HG02973 (cell line): ENCODE data around the gene BPIFB6.

Experiments used
- ATAC-seq: cut with Tn5 transposase; IDR thresholded peaks from one replicate; pipeline ENCODE4 v1.9.1; 2021; ENCODE audit warnings: moderate library complexity; ENCODE audit not compliant: unreplicated experiment

The BPIFB6 gene

DNA sequence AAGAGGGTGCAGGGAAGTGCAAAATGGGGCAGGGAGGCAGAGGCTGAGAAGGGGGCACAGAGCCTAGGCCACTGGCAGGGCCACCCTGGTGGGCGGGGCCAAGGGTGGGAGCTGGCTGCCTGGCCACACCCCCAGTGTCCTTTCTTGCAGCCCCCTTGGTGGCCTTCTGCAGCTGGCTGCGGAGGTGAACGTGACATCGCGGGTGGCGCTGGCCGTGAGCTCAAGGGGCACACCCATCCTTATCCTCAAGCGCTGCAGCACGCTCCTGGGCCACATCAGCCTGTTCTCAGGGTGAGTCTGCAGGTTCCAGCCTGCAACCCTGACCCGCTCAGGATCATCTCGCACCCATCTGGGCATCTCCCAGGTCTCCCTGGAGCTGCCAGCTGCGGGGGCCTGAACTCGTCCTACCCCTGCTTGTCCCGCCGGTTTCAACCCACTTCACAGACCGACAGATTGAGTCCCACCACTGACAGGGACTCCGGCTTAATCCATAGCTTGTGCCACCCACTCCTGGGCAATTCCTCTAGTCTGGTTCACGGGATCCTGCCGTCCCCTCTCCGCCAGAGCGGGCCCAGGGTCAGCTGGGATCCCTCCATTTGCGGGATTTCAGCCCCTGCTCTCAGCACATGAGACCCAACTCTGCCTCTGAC is 28.4 kb downstream of the BPIFB6 start:
- no peak for ATAC-seq

DNA sequence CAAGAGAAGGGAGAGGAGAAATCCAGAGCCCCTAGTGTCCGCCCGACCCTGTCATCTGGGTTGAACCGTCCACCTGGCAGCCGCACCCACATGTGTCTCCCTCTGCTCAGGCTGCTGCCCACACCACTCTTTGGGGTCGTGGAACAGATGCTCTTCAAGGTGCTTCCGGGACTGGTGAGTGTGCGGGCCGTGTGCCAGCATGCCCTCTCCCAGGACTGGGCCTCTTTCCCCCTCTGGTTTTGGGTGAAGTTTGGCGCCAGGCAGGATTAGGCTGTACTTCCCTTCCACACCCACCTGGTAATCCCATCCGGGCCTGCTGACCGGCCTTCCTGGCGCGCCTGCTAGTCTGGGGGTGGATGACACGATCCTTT is 30.2 kb downstream of the BPIFB6 start:
- ATAC-seq: no peak

DNA sequence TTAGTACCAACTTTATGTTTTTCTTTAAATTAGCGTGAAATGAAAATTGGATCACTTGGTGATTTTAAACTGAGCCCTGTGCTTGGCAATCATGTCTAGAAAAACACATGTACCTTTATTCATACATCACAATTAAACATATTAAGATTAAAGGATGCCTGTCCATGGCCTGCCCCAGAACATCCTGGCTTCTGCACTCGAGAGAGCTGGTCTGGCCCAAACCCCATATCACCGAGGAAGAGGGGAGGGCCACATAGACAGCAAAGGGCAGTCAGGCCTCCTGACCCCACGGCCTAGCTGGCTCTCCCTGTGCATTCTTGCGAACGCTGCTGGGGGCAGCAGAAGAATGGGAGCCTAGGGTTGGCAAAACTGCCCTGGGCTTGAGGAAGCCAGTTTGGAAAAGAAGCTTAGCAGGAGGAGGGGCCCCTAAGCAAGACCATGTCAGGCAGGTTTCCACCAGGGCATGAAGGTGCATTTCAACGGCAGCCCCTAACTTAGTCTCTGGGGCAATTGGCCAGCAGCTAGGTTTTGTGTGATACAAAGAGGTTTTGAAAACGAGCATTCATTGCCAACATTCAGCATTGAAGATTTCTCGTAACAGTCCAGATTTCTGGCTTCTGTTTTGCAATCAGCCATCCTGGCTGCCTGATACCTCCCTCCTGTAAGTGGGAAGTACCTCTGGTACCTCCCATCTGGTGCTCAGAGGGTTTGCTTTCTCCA is 30.8 kb downstream of the BPIFB6 start:
- no peak for ATAC-seq

DNA sequence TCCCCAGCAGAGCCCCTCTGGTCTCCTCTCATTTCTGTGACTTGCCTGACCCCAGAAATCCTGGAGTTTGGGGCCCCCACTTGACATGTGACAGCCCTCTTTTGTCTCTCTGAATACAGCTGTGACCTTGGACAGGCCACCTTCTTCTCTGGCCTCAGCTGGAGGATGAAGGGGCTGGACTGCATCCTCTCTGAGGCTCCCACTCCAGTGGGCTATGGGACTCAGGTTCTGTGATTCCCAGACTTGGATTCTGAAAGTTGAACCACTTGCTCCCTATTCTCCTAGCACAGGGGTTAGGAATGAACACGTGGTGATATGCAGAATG is 31.3 kb downstream of the BPIFB6 start:
- no peak for ATAC-seq

DNA sequence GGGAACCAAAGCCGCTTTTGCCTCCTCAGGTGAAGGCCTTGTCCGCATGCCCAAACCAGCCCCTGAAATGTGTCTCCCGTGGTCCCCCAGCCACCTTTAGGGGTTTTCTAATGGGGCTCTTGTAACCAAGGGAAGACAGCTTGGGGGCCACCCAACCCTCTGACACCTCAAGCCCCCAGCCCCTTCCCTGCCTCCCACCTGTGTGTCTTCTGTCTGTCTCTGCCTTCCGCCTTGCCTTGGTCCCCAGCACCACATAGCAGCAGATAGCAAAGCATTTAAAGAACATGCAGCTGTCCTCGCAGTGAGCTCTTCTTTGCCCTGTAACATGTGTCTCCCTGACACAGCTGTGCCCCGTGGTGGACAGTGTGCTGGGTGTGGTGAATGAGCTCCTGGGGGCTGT is 31.8 kb downstream of the BPIFB6 start:
- no peak for ATAC-seq

DNA sequence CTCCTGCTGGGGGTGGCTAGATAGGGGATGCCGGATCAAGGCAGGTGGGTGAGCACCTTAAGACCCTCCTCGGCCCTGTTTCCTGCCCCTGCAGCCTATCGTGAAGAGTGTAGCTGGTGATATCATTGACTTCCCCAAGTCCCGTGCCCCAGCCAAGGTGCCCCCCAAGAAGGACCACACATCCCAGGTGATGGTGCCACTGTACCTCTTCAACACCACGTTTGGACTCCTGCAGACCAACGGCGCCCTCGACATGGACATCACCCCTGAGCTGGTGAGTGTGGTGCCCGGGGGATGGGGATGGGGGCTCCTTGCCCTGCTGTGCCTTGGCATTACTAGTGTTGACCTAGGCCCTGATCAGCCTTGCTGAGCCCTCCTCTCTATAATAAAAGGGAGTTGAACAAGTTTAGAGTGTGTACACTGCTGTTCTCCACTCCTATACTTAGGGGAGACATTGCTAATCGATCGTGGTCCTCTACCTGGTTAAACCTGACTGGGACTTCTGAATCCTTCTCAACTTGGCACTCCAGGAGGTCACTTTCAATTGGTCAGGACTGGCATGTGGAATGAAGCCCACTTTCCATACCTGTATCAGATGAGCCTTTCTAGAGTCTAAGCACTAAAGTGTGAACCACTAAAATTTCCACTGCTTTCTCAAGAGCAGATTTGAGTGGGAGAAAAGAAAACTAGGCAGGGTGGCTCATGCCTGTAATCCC is 33.3 kb downstream of the BPIFB6 start:
- no peak for ATAC-seq

DNA sequence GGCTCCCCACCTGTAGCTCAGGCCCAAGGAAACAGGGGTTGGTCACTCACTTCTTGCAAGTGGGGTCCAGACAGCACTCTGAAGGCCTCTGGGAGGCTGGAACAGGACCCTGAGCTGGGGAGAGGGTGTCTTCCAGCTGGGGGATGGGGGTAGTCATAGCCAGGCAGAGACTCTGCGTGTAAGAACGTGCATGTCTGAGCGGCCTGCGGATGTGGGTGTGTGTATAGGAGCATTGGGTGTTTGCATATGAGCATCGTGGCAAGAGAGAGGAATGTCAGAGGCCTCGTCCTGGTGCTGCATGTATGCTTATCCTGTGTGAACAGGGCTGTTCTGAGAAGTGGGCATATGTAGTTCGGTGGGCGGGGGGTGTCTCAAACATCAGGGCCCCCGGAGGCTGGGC is 34.3 kb downstream of the BPIFB6 start:
- ATAC-seq: no peak

DNA sequence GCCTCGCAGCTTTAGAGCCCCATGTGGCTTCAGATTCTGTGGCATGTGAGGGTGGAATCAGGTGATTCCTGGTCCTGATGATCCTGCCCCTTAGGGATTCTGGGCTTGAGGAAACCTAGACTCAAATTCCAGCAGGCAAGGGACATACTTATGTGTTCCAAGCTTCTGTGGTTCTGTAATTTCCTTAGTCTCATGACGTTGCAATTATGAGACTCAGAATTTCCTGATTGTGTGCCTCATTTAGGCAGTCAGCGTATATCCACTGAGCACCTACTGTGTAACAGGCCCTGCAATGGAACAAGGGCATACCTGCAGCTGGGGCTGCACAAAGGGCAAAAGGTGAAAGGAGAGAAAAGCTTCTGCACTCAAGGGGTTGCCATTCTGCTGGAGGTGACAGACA is 36.4 kb downstream of the BPIFB6 start:
- ATAC-seq: no peak

DNA sequence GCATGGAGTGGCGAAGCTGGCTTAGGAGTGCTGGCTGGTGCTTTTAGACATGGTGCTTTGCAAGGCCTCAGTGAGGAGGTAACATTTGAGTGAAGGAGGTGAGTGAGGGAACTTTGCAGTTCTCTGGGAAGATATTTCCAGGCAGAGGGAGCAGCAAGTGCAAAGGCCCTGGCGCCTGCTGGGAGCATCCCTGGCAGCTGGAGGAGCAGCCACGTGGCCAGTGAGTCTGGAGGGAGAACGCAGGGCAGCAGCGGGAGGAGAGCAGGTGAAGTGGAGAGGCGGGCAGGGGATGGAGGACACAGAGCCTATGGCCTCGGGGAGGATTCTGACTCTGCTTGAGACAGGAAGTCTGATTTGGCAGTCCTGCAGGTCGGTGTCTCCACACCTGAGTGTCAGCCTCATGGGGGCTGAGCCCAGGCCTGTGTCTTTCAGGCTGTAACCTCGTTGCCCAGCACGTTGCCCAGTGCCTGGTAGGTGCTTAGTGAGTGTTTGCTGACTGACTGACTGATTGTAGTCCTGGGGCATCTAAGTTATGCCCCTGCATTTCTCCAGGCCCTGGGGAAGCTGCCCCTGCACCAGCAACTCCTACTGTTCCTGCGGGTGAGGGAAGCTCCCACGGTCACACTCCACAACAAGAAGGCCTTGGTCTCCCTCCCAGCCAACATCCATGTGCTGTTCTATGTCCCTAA is 36.9 kb downstream of the BPIFB6 start:
- ATAC-seq: no peak

DNA sequence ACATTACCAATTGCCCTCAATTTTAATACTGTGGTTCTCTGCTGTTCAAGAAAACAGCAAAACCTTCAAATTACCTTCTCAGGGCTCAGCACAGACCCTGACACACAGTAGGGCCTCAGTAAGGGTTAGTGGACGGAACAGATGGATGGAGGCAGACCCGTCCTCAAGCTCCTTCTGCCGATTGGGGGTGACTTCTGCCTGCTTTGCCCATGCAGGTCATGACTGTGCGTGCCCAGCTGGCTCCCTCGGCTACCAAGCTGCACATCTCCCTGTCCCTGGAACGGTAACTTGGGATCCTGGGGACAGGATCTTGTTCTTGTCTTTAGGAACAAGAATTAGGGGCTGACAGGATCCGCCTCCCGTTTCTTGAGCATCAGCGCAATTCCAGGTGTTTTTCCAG is 38.2 kb downstream of the BPIFB6 start:
- no peak for ATAC-seq

DNA sequence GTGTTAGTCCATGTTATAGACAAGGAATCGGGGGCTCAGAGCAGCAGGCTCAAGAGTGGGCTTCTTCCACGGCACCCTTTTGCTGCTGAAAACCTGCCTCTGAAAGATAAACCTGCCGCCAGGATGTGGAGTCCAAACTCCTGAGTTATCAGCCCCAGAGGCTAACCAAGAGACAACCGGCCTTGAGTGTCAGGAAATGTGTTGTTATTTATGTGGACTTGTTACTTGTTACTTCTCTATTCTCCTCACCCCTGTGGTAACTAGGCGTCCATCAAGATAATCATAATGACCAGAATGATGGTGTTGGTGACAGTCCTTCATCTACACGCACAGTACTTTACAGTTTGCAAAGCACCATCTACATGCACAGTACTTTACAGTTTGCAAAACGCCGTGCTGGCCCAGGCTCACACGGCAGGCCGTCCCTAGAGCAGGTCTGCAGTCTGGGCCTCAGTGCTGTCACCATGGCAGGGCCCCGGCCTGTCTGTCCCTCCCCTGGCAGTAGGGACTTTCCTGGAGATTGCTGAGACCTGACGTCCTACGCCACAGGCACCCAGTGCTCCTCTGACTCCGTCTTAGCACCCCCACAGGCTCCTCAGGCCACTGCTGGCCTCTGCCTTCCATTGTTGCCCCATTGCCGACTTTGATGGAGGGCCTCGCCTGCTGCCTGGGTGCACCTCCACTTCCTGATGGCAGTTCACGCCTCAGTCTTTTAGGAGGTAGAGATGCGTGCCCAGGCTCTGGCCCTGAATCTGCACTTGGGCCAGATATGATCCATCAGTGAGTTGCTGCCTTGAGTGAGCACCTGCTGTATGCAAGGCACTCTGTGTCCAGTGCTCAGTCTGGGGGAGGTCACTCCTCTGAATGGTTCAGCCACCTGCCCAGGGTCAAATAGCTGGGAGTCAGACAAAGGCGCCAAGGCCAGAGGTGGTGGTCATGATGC is 38.9 kb downstream of the BPIFB6 start:
- no peak for ATAC-seq

DNA sequence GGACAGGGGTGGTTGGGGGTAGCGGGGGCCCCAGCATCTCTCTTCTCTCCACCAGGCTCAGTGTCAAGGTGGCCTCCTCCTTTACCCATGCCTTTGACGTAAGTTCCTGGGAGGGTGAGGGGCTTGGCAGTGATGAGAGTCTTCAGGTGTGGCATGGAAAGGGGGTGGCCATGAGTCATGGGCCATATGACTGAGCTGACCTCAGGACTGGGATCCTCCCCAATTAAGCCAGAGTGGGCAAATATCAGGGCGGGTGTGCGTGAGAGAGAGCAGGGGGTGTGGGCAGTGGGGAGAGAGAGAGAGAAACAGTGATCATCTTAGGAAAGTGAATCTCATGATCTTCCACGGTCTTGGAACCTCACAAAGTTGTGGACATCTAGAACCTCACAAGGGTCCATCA is 39.8 kb downstream of the BPIFB6 start:
- ATAC-seq: no peak

DNA sequence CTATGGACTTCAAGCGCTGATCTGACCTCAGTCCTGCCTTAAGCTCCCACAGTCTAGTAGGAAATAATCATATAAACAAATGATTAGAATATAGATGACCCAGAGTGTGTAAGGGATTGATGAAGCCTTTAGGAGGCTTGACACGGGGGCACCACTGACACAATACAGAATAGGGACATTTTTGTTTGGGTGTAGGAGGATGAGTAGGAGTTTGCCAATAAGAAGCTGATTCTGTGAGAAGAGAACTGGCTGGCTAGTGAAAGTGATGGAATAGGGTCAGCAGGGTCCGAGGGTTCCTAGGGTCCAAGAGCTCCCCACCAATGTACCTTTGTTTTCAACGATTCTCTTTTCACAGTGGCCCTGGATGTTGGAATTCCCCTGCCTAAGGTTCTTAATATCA is 40.9 kb downstream of the BPIFB6 start:
- no peak for ATAC-seq

DNA sequence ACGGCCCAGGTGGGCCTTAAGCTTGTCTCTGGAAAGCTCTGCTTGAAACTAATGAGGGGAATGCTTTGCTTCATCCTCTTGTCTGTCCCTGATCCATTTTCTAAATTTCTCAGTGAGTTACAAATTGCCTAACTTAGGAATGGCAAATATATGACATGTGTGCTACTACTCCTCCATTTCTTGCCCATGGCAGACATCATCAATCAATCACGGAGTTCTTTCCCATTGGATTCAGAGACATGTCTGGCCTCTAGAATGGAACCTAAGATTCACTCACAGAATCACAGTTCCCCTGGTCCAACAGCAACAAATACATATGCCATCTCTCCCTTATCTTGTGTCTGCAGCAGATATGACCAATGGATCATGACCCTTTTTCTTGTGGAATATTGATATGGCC is 41.4 kb downstream of the BPIFB6 start:
- no peak for ATAC-seq

DNA sequence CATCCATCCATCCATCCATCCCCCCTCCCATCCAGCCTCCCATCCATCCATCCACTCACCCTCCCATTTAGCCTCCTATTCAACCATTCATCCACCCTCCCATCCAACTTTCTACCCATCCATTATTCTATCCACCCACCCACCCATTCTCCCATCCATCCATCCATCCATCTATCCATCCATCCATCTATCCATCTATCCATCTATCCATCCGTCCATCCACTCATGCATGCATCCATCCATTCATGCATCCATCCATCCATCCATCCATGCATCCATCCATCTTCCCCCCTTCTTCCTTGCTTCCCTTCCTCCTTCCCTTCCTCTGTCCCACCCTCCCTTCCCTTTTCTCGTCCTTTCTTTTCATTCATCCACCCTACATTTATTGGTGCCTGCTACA is 43.2 kb downstream of the BPIFB6 start:
- ATAC-seq: no peak

DNA sequence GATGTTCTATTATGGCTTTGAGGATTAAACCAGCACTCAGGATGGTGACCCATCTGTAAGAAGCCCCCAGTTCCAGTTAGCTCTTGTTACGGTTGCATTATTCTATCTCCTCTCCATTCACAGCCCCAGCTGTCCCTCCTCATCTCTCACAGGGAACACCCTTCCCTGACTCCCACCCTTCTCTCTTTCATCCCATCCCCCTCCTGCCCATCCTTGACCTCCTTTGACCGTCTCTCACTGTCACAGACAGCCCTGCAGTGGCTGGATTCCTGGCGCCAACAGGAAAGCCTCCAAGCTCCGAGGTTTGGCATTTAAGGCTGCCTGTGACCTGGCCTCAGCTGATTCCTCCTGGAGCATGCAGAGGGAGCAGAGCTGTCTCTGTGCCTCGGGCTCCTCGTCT is 43.8 kb downstream of the BPIFB6 start:
- no peak for ATAC-seq

DNA sequence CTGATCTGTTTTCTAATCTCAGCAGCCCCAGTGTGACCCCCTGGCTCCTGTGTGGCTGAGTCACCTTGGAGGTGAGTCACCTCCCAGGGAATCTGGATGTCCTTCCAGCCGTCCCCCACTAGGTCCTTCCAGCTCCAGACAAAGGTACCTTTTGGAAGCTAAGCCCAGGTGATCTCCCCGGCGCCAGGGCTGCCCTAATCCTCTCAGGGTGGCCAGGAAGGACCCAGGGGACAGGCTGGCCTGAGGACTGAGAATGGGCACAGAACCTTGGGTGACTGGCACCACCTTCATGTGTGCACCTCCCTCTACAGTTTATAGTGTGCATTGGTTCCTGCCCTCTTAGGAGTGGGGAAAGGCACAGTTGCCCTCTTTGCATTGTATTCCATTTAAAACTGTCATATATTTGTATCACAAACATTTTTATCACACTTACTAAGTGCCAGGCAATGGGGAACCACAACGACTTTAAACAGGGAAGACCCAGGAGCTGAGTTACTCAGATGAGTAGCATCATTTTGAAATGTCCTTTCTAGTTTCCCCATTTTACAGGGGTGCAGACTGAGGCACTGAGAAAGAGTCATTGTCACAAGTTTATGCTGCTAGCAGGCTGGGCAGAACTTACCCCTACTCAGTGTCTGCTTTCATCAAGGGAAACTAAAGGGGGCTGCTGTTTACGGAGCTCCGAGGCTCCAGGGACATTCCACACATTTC is 45.4 kb downstream of the BPIFB6 start:
- no peak for ATAC-seq

DNA sequence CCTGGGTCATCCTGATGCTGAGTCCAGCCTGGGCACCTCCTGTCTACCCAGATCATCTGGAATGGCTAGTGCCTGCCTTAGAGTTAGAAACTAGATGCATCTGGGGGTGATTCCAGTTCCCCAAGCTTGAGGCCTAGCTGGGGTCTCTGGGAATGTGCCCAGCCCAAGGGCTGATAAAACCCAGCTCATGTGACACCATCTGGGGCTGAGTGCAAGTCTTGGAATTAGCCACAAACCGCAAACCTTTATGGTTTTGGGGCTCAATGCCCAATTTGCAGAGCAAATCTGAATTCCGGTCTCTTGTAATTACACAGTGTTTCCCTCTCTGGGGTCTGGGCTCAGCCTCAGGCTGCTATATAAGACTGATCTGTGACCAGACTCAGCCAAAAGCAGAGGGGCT is 47.8 kb downstream of the BPIFB6 start, which contains the start of gene BPIFB4:
Gene BPIFB4, plus strand, starts transcription at position 385 of the 400 bp plus-strand sequence. CDS start 1,884 bp downstream, outside the sequence.
- no peak for ATAC-seq

DNA sequence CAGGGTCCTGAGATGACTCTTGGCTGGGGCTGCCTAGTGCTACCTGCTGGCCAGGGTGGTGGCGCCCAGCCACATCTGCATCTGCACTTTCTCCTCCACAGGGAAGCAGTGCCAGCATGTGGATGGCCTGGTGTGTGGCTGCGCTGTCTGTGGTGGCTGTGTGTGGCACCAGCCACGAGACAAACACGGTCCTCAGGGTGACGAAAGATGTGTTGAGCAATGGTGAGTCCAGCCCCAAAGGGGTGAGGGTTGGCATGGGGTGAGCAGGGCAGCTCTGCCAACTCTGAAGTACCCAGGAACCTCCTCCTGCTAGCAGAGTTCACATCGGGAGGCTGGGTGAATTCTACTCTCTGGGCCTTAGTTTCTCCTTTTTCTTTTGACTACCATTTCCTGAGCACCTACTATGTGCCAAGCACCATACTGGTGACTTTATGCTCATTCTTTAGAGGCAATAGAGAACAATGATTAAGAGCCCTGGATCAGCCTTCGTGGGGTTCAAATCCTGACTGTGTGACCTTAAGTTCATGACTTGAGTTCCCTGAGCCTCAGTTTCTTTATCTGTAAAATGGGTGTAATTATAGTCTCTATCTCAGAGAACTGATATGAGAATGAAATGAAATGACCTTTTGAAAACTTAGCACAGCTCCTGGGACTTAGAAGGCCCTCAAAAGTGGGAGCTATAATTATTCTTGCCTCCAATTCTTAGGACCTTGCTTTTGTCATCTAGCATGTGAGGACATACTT is 50.1 kb downstream of the BPIFB6 start:
- ATAC-seq: no peak
